NB4 (cell line): ENCODE results near the gene C8B.
A peak's percentile ranks its signal among the peaks of the same experiment; 100 is the strongest.

ENCODE experiments used
- DNase-seq: peaks from one replicate; pipeline ENCODE4 v3.0.0; 2010; ENCODE audit warnings: low read depth
- H3K4me3 ChIP-seq: one replicate; pipeline ENCODE4 v1.5.1; 2011; ENCODE audit warnings: mild to moderate bottlenecking, low read depth, low read length, moderate library complexity
- CTCF ChIP-seq: IDR thresholded peaks from one replicate; pipeline ENCODE4 v1.5.1; 2012; ENCODE audit warnings: low read depth, low read length
- MYC ChIP-seq: IDR thresholded peaks from 2 replicates; pipeline ENCODE4 v1.6.1; 2011; ENCODE audit warnings: low read depth, low read length
- POLR2A ChIP-seq: IDR thresholded peaks from 2 replicates; pipeline ENCODE4 v1.6.1; 2011; ENCODE audit warnings: mild to moderate bottlenecking; ENCODE audit not compliant: insufficient read length; ENCODE audit errors: extremely low read depth
- TF ChIP-seq, protein P1 (sequence below): IDR thresholded peaks from 2 replicates; pipeline ENCODE4 v1.6.1; 2011; ENCODE audit warnings: low read depth, low read length

The C8B gene

DNA sequence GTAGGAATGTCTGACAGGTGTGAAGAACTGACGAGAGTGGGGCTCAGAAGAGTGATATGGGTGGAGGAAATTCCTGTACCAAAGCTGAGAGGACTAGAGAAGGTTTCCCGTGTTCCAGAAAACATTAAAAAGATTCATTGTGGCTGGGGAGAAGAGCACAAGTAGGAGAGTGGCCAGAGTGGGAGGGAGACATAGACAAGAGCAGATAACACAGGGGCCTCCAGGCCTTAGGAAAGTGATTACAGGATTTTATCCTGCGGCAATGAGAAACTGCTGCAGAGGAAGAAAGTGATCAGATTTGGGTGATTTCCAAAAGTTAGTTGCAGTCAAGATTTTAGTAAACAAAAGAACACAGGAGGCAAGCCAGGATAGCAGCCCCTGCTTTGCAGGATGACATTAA is 7.9 kb downstream of the C8B start:
- no peak for DNase-seq
- TF ChIP-seq MYC (no peak), POLR2A (no peak), CTCF (no peak)
- TF ChIP-seq, protein P1, sequence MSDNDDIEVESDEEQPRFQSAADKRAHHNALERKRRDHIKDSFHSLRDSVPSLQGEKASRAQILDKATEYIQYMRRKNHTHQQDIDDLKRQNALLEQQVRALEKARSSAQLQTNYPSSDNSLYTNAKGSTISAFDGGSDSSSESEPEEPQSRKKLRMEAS: no peak
- H3K4me3 ChIP-seq: no peak overlapping the region

DNA sequence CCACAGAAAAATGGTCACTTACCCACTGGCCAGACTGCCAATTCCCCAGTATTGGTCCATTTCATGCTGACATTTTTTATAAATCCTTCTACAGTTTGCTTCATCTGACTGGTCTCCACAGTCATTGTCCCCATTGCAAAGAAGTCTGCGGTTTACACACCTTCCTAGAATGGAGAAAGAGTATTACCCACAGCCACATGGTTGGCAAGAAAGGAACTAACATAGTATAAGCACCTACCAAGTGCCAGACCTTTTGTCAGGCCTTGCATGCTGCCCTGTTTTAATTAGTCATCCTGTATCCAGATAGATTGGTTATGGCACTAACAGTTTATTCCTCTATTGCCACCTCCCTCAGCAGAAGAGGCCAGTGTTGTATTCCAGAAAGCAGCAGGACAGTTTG is 11.2 kb downstream of the C8B start:
- no peak for DNase-seq
- TF ChIP-seq, protein P1: no peak
- no peak for TF ChIP-seq POLR2A
- no peak for TF ChIP-seq CTCF
- TF ChIP-seq MYC: no peak
- no peak overlapping the region for H3K4me3 ChIP-seq

DNA sequence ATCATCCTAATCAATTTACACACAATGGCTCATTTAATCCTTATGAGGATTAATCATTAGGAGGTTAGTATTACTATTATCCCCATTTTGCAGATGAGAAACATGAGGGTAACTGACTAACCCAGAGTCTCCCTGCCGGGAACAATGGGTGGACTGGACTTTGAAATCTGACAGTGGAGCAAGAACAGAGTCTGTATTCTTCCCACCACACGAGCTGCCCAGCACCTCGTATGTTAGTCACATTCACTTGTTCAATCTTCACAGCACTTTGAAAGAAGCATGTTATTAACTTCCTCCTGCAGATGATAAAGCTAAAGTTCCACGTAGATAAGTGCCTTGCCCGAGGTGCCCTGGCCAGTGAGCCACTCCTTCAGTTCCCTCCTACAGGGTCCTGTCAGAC is 12.4 kb downstream of the C8B start:
- no peak overlapping the region for H3K4me3 ChIP-seq
- DNase-seq: no peak
- TF ChIP-seq, protein P1: no peak
- TF ChIP-seq POLR2A: no peak
- TF ChIP-seq CTCF: no peak
- no peak for TF ChIP-seq MYC

DNA sequence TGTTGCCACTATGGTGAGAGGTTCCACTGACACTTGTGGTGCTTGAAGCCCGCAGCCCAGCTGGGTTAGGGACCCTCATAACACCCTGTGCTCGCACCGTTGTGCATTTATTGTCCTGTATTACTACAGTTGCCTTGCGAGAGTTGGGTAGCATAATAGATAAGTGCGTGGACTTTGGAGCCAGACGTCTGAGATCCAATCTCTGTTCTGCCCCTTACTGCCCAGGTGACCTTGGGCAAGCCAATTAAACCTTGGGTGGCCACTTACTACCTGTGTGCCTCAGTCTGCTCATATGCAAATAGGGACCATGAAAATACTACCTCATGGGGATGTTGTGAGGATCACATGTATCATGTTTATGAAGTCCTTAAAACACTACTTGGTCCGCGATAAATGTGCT is 13.3 kb downstream of the C8B start:
- no peak for DNase-seq
- no peak for TF ChIP-seq POLR2A
- TF ChIP-seq MYC: no peak
- no peak overlapping the region for H3K4me3 ChIP-seq

GRCh38 chr1:56948403-56949023 is 17.3 kb downstream of the C8B start:
- H3K4me3 ChIP-seq: no peak overlapping the region
- TF ChIP-seq, protein P1: no peak
- TF ChIP-seq CTCF (no peak), POLR2A (no peak), MYC (no peak)
- peak; percentile 7 for DNase-seq

DNA sequence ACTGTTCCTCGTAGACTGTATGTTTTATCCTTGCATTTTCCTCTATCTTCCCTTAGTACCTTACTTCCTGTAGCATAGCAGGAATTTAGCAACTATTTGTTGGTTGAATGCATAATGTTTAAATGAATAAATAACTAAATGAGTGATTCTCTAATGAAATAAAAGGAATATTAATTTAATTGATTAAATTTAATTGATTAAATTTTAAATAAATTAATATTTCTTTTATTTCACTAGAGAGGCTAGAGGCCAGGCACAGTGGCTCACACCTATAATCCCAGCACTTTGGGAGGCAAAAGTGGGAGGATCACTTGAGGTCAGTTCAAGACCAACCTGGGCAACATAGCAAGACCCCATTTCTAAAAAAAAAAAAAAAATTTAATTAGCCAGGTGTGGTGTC is 25.8 kb downstream of the C8B start:
- TF ChIP-seq POLR2A (no peak), CTCF (no peak), MYC (no peak)
- TF ChIP-seq, protein P1: no peak
- DNase-seq: no peak
- H3K4me3 ChIP-seq: no peak overlapping the region
